Measurements from ENCODE around the gene ZBTB17. TPM values are rescaled to one million over a fixed set of nuclear protein-coding genes. Genes with fewer than 3 reads are reported as not detected.

ZBTB17 gene
- total RNA-seq, 1 donor from 2014 or later: 86.9 TPM

DNA sequence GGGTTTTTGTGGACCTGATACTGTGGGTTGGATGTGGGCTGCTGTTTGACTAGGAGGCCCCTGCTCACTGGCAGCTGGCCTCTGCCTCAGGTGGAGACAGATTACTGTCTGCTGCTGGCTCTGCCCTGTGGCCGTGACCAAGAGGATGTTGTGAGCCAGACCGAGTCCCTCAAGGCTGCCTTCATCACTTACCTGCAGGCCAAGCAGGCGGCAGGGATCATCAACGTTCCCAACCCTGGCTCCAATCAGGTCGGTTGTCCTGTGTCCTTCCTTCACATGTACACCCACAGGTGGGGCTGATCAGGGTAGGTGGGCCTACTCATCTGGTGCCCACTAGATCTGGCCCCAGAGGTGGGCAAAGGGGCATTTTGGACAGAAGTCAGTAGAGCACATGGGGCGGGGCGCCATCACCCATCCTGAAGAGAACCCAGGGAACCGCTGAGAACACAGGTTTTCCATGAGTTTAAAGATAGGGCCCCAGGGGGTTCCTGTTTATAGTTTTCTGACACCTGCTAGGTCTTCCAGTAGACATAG lies 37.2 kb downstream of the ZBTB17 start:
- no peaks in the 10 kb centered on the region for H3K36me3 Mint-ChIP-seq (ENCODE audit: unreplicated experiment)
- H3K27ac Mint-ChIP-seq (ENCODE audit: unreplicated experiment): no peak overlapping the region
- H3K4me3 Mint-ChIP-seq (ENCODE audit: unreplicated experiment): no peak overlapping the region
- no peak for DNase-seq
- TF ChIP-seq, protein P1, sequence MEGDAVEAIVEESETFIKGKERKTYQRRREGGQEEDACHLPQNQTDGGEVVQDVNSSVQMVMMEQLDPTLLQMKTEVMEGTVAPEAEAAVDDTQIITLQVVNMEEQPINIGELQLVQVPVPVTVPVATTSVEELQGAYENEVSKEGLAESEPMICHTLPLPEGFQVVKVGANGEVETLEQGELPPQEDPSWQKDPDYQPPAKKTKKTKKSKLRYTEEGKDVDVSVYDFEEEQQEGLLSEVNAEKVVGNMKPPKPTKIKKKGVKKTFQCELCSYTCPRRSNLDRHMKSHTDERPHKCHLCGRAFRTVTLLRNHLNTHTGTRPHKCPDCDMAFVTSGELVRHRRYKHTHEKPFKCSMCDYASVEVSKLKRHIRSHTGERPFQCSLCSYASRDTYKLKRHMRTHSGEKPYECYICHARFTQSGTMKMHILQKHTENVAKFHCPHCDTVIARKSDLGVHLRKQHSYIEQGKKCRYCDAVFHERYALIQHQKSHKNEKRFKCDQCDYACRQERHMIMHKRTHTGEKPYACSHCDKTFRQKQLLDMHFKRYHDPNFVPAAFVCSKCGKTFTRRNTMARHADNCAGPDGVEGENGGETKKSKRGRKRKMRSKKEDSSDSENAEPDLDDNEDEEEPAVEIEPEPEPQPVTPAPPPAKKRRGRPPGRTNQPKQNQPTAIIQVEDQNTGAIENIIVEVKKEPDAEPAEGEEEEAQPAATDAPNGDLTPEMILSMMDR (IDR thresholded peaks at IDR 0.05; ENCODE audit: partially characterized antibody, unreplicated experiment): no peak
- peaks cover 9% of the 10 kb centered on the region for H3K27me3 Mint-ChIP-seq (ENCODE audit: unreplicated experiment)
- peaks cover 2% of the 10 kb centered on the region for H3K4me1 Mint-ChIP-seq (ENCODE audit: low read depth, unreplicated experiment)
- H3K9me3 Mint-ChIP-seq (ENCODE audit: unreplicated experiment): peaks cover 11% of the 10 kb centered on the region

DNA sequence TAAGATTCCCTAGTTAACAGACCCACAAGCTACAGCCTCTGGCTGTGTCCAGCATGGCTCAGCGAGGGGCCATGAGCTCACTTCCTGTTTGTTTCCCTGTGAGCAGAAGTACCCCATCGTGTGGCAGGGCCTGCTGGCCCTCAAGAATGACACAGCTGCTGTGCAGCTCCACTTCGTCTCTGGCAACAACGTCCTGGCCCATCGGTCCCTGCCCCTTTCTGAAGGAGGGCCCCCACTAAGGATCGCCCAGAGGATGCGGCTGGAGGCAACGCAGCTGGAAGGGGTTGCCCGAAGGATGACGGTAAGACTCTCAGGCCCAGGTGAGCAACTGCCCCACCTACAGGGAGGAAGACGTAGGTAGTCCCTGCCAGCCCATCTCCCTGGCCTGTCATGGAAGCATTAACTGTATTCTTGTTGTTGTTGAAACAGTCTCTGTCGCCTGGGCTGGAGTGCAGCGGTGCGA lies 38.2 kb downstream of the ZBTB17 start:
- DNase-seq: no peak
- peaks cover 9% of the 10 kb centered on the region for H3K27me3 Mint-ChIP-seq (ENCODE audit: unreplicated experiment)
- H3K36me3 Mint-ChIP-seq (ENCODE audit: unreplicated experiment): no peaks in the 10 kb centered on the region
- peaks cover 14% of the 10 kb centered on the region for H3K9me3 Mint-ChIP-seq (ENCODE audit: unreplicated experiment)
- TF ChIP-seq, protein P1 (IDR thresholded peaks at IDR 0.05; ENCODE audit: partially characterized antibody, unreplicated experiment): no peak
- no peak overlapping the region for H3K4me3 Mint-ChIP-seq (ENCODE audit: unreplicated experiment)
- H3K4me1 Mint-ChIP-seq (ENCODE audit: low read depth, unreplicated experiment): peaks cover 2% of the 10 kb centered on the region
- H3K27ac Mint-ChIP-seq (ENCODE audit: unreplicated experiment): no peak overlapping the region

DNA sequence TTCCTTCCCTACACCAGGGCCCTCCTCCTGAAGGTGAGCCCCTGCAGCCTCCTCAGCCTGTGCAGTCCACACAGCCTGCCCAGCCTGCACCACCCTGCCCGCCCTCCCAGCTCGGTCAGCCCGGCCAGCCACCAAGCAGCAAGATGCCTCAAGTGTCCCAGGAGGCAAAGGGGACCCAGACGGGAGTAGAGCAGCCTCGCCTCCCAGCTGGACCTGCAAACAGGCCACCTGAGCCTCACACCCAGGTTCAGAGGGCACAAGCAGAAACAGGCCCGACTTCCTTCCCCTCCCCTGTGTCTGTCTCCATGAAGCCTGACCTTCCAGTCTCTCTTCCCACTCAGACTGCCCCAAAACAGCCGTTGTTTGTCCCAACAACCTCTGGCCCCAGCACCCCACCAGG lies 38.8 kb downstream of the ZBTB17 start:
- Mint-ChIP-seq H3K4me1 (ENCODE audit: low read depth, unreplicated experiment) (peaks cover 2% of the 10 kb centered on the region), H3K27me3 (ENCODE audit: unreplicated experiment) (peaks cover 9% of the 10 kb centered on the region), H3K36me3 (ENCODE audit: unreplicated experiment) (no peaks in the 10 kb centered on the region), H3K4me3 (ENCODE audit: unreplicated experiment) (no peak overlapping the region), H3K27ac (ENCODE audit: unreplicated experiment) (peak overlapping the region; percentile 52), H3K9me3 (ENCODE audit: unreplicated experiment) (peaks cover 14% of the 10 kb centered on the region)
- DNase-seq: no peak
- TF ChIP-seq, protein P1 (IDR thresholded peaks at IDR 0.05; ENCODE audit: partially characterized antibody, unreplicated experiment): no peak

DNA sequence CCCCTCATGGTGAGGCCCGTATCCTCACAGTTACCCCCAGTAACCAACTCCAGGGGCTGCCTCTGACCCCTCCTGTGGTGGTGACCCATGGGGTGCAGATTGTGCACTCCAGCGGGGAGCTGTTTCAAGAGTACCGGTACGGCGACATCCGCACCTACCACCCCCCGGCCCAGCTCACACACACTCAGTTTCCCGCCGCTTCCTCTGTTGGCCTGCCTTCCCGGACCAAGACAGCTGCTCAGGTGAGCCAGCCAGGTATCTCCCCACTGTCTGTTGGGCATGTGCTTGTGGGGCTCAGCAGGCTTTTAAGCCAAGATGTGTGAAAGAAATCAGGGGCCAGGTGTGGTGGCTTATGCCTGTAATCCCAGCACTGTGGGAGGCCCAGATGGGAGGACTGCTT lies 39.9 kb downstream of the ZBTB17 start:
- no peak for DNase-seq
- H3K27ac Mint-ChIP-seq (ENCODE audit: unreplicated experiment): no peak overlapping the region
- H3K4me3 Mint-ChIP-seq (ENCODE audit: unreplicated experiment): no peak overlapping the region
- peaks cover 2% of the 10 kb centered on the region for H3K4me1 Mint-ChIP-seq (ENCODE audit: low read depth, unreplicated experiment)
- no peaks in the 10 kb centered on the region for H3K36me3 Mint-ChIP-seq (ENCODE audit: unreplicated experiment)
- TF ChIP-seq, protein P1 (IDR thresholded peaks at IDR 0.05; ENCODE audit: partially characterized antibody, unreplicated experiment): no peak
- peaks cover 7% of the 10 kb centered on the region for H3K27me3 Mint-ChIP-seq (ENCODE audit: unreplicated experiment)
- peaks cover 14% of the 10 kb centered on the region for H3K9me3 Mint-ChIP-seq (ENCODE audit: unreplicated experiment)

DNA sequence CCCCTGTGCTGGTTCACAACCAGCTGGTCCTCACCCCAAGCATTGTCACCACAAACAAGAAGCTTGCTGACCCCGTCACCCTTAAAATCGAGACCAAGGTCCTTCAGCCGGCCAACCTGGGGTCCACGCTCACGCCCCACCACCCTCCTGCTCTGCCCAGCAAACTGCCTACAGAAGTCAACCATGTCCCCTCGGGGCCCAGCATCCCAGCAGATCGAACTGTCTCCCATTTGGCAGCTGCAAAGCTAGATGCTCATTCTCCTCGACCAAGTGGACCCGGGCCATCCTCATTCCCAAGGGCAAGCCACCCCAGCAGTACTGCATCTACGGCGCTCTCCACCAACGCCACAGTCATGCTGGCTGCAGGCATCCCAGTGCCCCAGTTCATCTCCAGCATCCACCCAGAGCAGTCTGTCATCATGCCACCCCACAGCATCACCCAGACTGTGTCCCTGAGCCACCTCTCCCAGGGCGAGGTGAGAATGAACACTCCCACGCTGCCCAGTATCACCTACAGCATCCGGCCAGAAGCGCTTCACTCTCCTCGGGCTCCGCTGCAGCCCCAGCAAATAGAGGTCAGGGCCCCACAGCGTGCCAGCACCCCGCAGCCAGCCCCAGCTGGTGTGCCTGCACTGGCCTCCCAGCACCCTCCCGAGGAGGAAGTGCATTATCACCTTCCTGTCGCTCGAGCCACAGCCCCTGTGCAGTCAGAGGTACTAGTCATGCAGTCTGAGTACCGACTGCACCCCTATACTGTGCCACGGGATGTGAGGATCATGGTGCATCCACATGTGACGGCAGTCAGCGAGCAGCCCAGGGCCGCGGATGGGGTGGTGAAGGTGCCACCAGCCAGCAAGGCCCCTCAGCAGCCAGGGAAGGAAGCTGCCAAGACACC lies 40.6 kb downstream of the ZBTB17 start:
- H3K36me3 Mint-ChIP-seq (ENCODE audit: unreplicated experiment): peaks cover 7% of the 10 kb centered on the region
- TF ChIP-seq, protein P1 (IDR thresholded peaks at IDR 0.05; ENCODE audit: partially characterized antibody, unreplicated experiment): no peak
- no peak overlapping the region for H3K27ac Mint-ChIP-seq (ENCODE audit: unreplicated experiment)
- peaks cover 18% of the 10 kb centered on the region for H3K9me3 Mint-ChIP-seq (ENCODE audit: unreplicated experiment)
- H3K27me3 Mint-ChIP-seq (ENCODE audit: unreplicated experiment): peaks cover 7% of the 10 kb centered on the region
- DNase-seq: no peak
- H3K4me3 Mint-ChIP-seq (ENCODE audit: unreplicated experiment): no peak overlapping the region
- H3K4me1 Mint-ChIP-seq (ENCODE audit: low read depth, unreplicated experiment): peaks cover 2% of the 10 kb centered on the region
